Measurements from ENCODE around the gene RYR3.

RYR3 gene

GRCh38 chr15:33616475-33616874, 305.7 kb downstream of the RYR3 start:
- no peaks in the 10 kb centered on the region for H3K79me2 ChIP-seq (ENCODE audit: insufficient read depth, low read length)
- no peaks in the 10 kb centered on the region for H3K9me2 ChIP-seq (replicated peaks; ENCODE audit: low read depth, low read length)
- H3K4me3 ChIP-seq (ENCODE audit: low read length, poor library complexity, severe bottlenecking): no peak overlapping the region
- H4K20me1 ChIP-seq (ENCODE audit: insufficient read depth, low read length, poor library complexity, severe bottlenecking): no peaks in the 10 kb centered on the region
- no peaks in the 10 kb centered on the region for H3F3A ChIP-seq (ENCODE audit: low read depth)
- TF ChIP-seq EZH2phosphoT487 (IDR thresholded peaks at IDR 0.05; ENCODE audit: borderline replicate concordance) (no peak), CTCF (conservative IDR thresholded peaks at IDR 0.05; ENCODE audit: low read length) (no peak)
- no peaks in the 10 kb centered on the region for H3K4me1 ChIP-seq (ENCODE audit: insufficient read depth, low read length, poor library complexity, severe bottlenecking)
- H2AFZ ChIP-seq (ENCODE audit: low read length): no peak overlapping the region
- H3K9ac ChIP-seq (ENCODE audit: low read depth, low read length, poor library complexity, severe bottlenecking): no peak overlapping the region
- no peaks in the 10 kb centered on the region for H3K36me3 ChIP-seq (ENCODE audit: insufficient read depth, low read length)
- H3K4me2 ChIP-seq (ENCODE audit: low read depth, low read length, poor library complexity, severe bottlenecking): no peak overlapping the region
- H3K27me3 ChIP-seq (ENCODE audit: insufficient read depth, low read length, poor library complexity, severe bottlenecking): no peaks in the 10 kb centered on the region
- H3K9me3 ChIP-seq (ENCODE audit: insufficient read depth, low read depth, low read length): no peaks in the 10 kb centered on the region

DNA sequence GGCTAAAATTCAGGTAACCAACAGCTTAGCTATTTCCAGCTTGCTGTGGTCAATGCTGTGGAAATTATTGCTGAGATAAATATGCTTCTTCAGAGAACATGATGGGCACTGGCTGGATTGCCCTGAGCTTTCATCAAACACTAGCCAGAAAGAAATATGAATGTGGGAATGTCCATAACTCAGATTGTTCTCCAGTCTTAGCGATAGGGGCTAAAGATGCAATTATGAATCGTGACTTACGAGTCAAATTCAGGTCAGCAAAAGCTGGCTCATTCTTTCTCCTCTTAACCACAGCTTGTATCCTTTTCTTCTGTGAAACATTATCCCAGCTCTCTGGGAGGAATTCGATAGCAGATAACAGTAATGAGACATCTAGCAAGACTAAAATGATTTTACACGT, 307.6 kb downstream of the RYR3 start:
- TF ChIP-seq CTCF (conservative IDR thresholded peaks at IDR 0.05; ENCODE audit: low read length): no peak
- TF ChIP-seq EZH2phosphoT487 (IDR thresholded peaks at IDR 0.05; ENCODE audit: borderline replicate concordance): no peak
- Histone ChIP-seq H3K4me3 (ENCODE audit: low read length, poor library complexity, severe bottlenecking) (no peak overlapping the region), H3K36me3 (ENCODE audit: insufficient read depth, low read length) (no peaks in the 10 kb centered on the region), H3K27me3 (ENCODE audit: insufficient read depth, low read length, poor library complexity, severe bottlenecking) (no peaks in the 10 kb centered on the region), H3K9ac (ENCODE audit: low read depth, low read length, poor library complexity, severe bottlenecking) (no peak overlapping the region), H3K9me2 (replicated peaks; ENCODE audit: low read depth, low read length) (no peaks in the 10 kb centered on the region), H3K9me3 (ENCODE audit: insufficient read depth, low read depth, low read length) (no peaks in the 10 kb centered on the region), H3F3A (ENCODE audit: low read depth) (no peaks in the 10 kb centered on the region), H3K4me2 (ENCODE audit: low read depth, low read length, poor library complexity, severe bottlenecking) (no peak overlapping the region), H2AFZ (ENCODE audit: low read length) (no peak overlapping the region), H4K20me1 (ENCODE audit: insufficient read depth, low read length, poor library complexity, severe bottlenecking) (no peaks in the 10 kb centered on the region), H3K4me1 (ENCODE audit: insufficient read depth, low read length, poor library complexity, severe bottlenecking) (no peaks in the 10 kb centered on the region), H3K79me2 (ENCODE audit: insufficient read depth, low read length) (no peaks in the 10 kb centered on the region)

- no peaks in the 10 kb centered on the region for H3K27me3 ChIP-seq (ENCODE audit: insufficient read depth, low read length, poor library complexity, severe bottlenecking)
- H3K4me2 ChIP-seq (ENCODE audit: low read depth, low read length, poor library complexity, severe bottlenecking): no peak overlapping the region
- H3K4me1 ChIP-seq (ENCODE audit: insufficient read depth, low read length, poor library complexity, severe bottlenecking): no peaks in the 10 kb centered on the region
- H3K36me3 ChIP-seq (ENCODE audit: insufficient read depth, low read length): no peaks in the 10 kb centered on the region
- no peaks in the 10 kb centered on the region for H3K9me2 ChIP-seq (replicated peaks; ENCODE audit: low read depth, low read length)
- H3K79me2 ChIP-seq (ENCODE audit: insufficient read depth, low read length): no peaks in the 10 kb centered on the region
- no peaks in the 10 kb centered on the region for H3F3A ChIP-seq (ENCODE audit: low read depth)
- H2AFZ ChIP-seq (ENCODE audit: low read length): no peak overlapping the region
- no peak overlapping the region for H3K9ac ChIP-seq (ENCODE audit: low read depth, low read length, poor library complexity, severe bottlenecking)
- TF ChIP-seq CTCF (conservative IDR thresholded peaks at IDR 0.05; ENCODE audit: low read length) (no peak), EZH2phosphoT487 (IDR thresholded peaks at IDR 0.05; ENCODE audit: borderline replicate concordance) (no peak)
- H3K4me3 ChIP-seq (ENCODE audit: low read length, poor library complexity, severe bottlenecking): no peak overlapping the region
- no peaks in the 10 kb centered on the region for H4K20me1 ChIP-seq (ENCODE audit: insufficient read depth, low read length, poor library complexity, severe bottlenecking)
- no peaks in the 10 kb centered on the region for H3K9me3 ChIP-seq (ENCODE audit: insufficient read depth, low read depth, low read length)
Measured at GRCh38 chr15:33621141-33621540, 310.4 kb downstream of the RYR3 start.
